Left renal cortex interstitium (tissue), 4 donors: ENCODE results near the gene SGMS1. TPM values are rescaled to one million over a fixed set of nuclear protein-coding genes. Genes with fewer than 3 reads are reported as not detected.
"Not testable (repeated sequence)": the region's sequence is repeated elsewhere in the genome, so short reads cannot be mapped to it uniquely, and the experiment has no call there.

Experiments used
- DNase-seq, 4 donors: peaks; one replicate each; pipeline ENCODE4 v3.0.0-alpha.2; 2013; ENCODE audit warnings: low read depth in 4 of 4, low spot score in 2 of 4, missing footprints in 1 of 4
- polyA plus RNA-seq, 4 donors: library from polyadenylated mRNA; unstranded; fragments of 120-200 nt; gene quantifications; one replicate each; pipeline ENCODE4 v1.2.1, GENCODE V29; 2013; ENCODE audit not compliant: insufficient read length in 4 of 4

Gene SGMS1
- polyA plus RNA-seq, 4 donors, result 53.7 to 59.7 (median 55.1) TPM

GRCh38 chr10:50477287-50478203 is 146.2 kb downstream of the SGMS1 start:
- DNase-seq, result no peak

GRCh38 chr10:50473756-50474155 is 150.0 kb downstream of the SGMS1 start:
- no peak for DNase-seq

- DNase-seq, result no peak
Observed at GRCh38 chr10:50472914-50473313, 150.8 kb downstream of the SGMS1 start.

- DNase-seq, result no peak
Observed at GRCh38 chr10:50471583-50471975, 152.2 kb downstream of the SGMS1 start.

- peak; percentile 44 to 74 (median 49) for DNase-seq
Observed at GRCh38 chr10:50470798-50471582, 152.8 kb downstream of the SGMS1 start.

- peak in 1 of 4 donors; percentile 3 for DNase-seq
Observed at GRCh38 chr10:50470345-50470744, 153.4 kb downstream of the SGMS1 start.

- no peak for DNase-seq
Observed at GRCh38 chr10:50469778-50470193, 154.0 kb downstream of the SGMS1 start.

- no peak for DNase-seq
Observed at GRCh38 chr10:50469288-50469687, 154.5 kb downstream of the SGMS1 start.

- DNase-seq, result no peak
Observed at GRCh38 chr10:50467209-50467608, 156.5 kb downstream of the SGMS1 start.

- no peak for DNase-seq
Observed at GRCh38 chr10:50464004-50464409, 159.7 kb downstream of the SGMS1 start.

- DNase-seq, result no peak
Observed at GRCh38 chr10:50461834-50462233, 161.9 kb downstream of the SGMS1 start.

GRCh38 chr10:50461123-50461522 is 162.6 kb downstream of the SGMS1 start:
- no peak for DNase-seq

- no peak for DNase-seq
Observed at GRCh38 chr10:50456719-50457118, 167.0 kb downstream of the SGMS1 start.

GRCh38 chr10:50453940-50454339 is 169.8 kb downstream of the SGMS1 start:
- no peak for DNase-seq

GRCh38 chr10:50452603-50453002 is 171.2 kb downstream of the SGMS1 start:
- DNase-seq, result no peak

- DNase-seq, result no peak
Observed at GRCh38 chr10:50447691-50448090, 176.1 kb downstream of the SGMS1 start.

- DNase-seq, result not testable (repeated sequence)
Observed at GRCh38 chr10:50445777-50446176, 178.0 kb downstream of the SGMS1 start.

- no peak for DNase-seq
Observed at GRCh38 chr10:50440489-50440888, 183.3 kb downstream of the SGMS1 start.

GRCh38 chr10:50439806-50440205 is 183.9 kb downstream of the SGMS1 start:
- no peak for DNase-seq

GRCh38 chr10:50439187-50439586 is 184.6 kb downstream of the SGMS1 start:
- DNase-seq, result no peak
